K562 (cell line): ENCODE data around the gene YBEY. TPM values are rescaled to one million over a fixed set of nuclear protein-coding genes. Genes with fewer than 3 reads are reported as not detected.

ENCODE experiments used
- ATAC-seq: fragments of 200-7000 bp; cut with Tn5 transposase; 3 replicates; pipeline ENCODE4 v1.9.1; 2020; ENCODE audit warnings: moderate library complexity
- BruUV-seq: library from RNA; stranded (reverse); fragments of 400-500 nt; replicated peaks from 2 replicates; lab custom pipeline; 2021; lab: Mats Ljungman, UMichigan
- CTCF ChIA-PET: fragments of 300-600 bp; formaldehyde crosslinking; extraction: SDS; loops from one replicate; lab custom pipeline; 2021; ENCODE audit warnings: low intra/inter-chr PET ratio; lab: Yijun Ruan, JAX
- POLR2A ChIA-PET: fragments of 300-600, 350-650 bp; sonication (Branson Sonifier 250); formaldehyde crosslinking; extraction: SDS; loops from one replicate; lab custom pipeline; 2021; ENCODE audit warnings: antibody characterized with exemption, inconsistent platforms; lab: Yijun Ruan, JAX
- DNase-seq, 4 experiments: peaks; one replicate each; pipeline versions ENCODE4 v3.0.0 to v3.0.0-alpha.2; 2011 to 2018; ENCODE audit warnings: low spot score in 3 of 4, mixed read lengths in 3 of 4; ENCODE audit errors: extremely low read depth in 1 of 4
- FAIRE-seq: peaks from 2 replicates; lab custom pipeline; 2011; peaks lifted over from hg19 to GRCh38; lab: Jason Lieb, UNC
- H2AFZ ChIP-seq: 2 replicates; pipeline ENCODE4 v1.6.0; 2011; ENCODE audit warnings: low read depth, low read length, control low read depth, inconsistent platforms
- H3K27ac ChIP-seq: fragments of 200-600 bp; 3 replicates; pipeline ENCODE4 v1.8.0; 2011; ENCODE audit warnings: low read depth, mild to moderate bottlenecking, control low read depth, inconsistent platforms, low read length, moderate library complexity, mixed read lengths; ENCODE audit errors: extremely low read depth
- H3K27me3 ChIP-seq, 2 experiments: fragments of 300-600 bp in 1 of 2; 2 replicates in 1 of 2; 3 replicates in 1 of 2; pipeline versions ENCODE4 v1.6.0 to v1.8.0; 2011; ENCODE audit warnings: inconsistent platforms in 2 of 2, low read length in 2 of 2, mild to moderate bottlenecking in 1 of 2, mixed read lengths in 1 of 2, moderate library complexity in 1 of 2; ENCODE audit not compliant: control insufficient read depth in 2 of 2, insufficient read depth in 2 of 2
- H3K36me3 ChIP-seq: fragments of 300-600 bp; 3 replicates; pipeline ENCODE4 v1.8.0; 2011; ENCODE audit warnings: mild to moderate bottlenecking, low read length, inconsistent platforms; ENCODE audit not compliant: control insufficient read depth, insufficient read depth
- H3K4me1 ChIP-seq, 2 experiments: fragments of 200-600 bp in 1 of 2; replicated peaks in 1 of 2; 2 replicates in 1 of 2; 3 replicates in 1 of 2; pipeline versions ENCODE4 v1.5.1 to v1.8.0; 2011; ENCODE audit warnings: inconsistent platforms in 2 of 2, low read length in 2 of 2, mild to moderate bottlenecking in 1 of 2, mixed read lengths in 1 of 2, moderate library complexity in 1 of 2; ENCODE audit not compliant: control insufficient read depth in 2 of 2, insufficient read depth in 2 of 2
- H3K4me2 ChIP-seq: 2 replicates; pipeline ENCODE4 v1.6.1; 2011; ENCODE audit warnings: low read length, control low read depth, inconsistent platforms, mixed read lengths; ENCODE audit not compliant: insufficient read depth
- H3K4me3 ChIP-seq: fragments of 200-600 bp; sonication (generic), shearing (Covaris generic); 2 replicates; pipeline ENCODE4 v1.5.1; 2016; ENCODE audit warnings: control low read depth, inconsistent platforms
- H3K79me2 ChIP-seq: fragments of 200-600 bp; 3 replicates; pipeline ENCODE4 v1.8.0; 2011; ENCODE audit warnings: low read length, inconsistent platforms; ENCODE audit not compliant: control insufficient read depth, insufficient read depth
- H3K9ac ChIP-seq, 2 experiments: 2 replicates each; pipeline versions ENCODE4 v1.6.0 to v1.6.1; 2011; ENCODE audit warnings: low read depth in 2 of 2, low read length in 2 of 2, control low read depth in 1 of 2, inconsistent platforms in 1 of 2, mild to moderate bottlenecking in 1 of 2, mixed read lengths in 1 of 2; ENCODE audit not compliant: insufficient read depth in 1 of 2
- H3K9me1 ChIP-seq: one replicate; pipeline ENCODE4 v1.6.0; 2011; ENCODE audit warnings: inconsistent platforms, mild to moderate bottlenecking, low read length, moderate library complexity; ENCODE audit not compliant: control insufficient read depth, insufficient read depth
- H3K9me3 ChIP-seq: replicated peaks from 2 replicates; pipeline ENCODE4 v1.5.1; 2011; ENCODE audit warnings: low read depth, low read length, inconsistent platforms; ENCODE audit not compliant: control insufficient read depth, insufficient read depth
- H4K20me1 ChIP-seq: replicated peaks from 2 replicates; pipeline ENCODE4 v1.6.1; 2011; ENCODE audit warnings: low read length, inconsistent platforms, mixed read lengths; ENCODE audit not compliant: control insufficient read depth, insufficient read depth
- ARID1B ChIP-seq: fragments of 450-650 bp; IDR thresholded peaks from 2 replicates; pipeline ENCODE4 v1.6.1; 2016; ENCODE audit warnings: antibody characterized with exemption, mild to moderate bottlenecking, inconsistent platforms
- CEBPG ChIP-seq, 3 experiments: fragments of 200-800 bp in 1 of 3; sonication (Bioruptor generic) in 1 of 3; sonication (generic) in 1 of 3; formaldehyde crosslinking in 1 of 3; IDR thresholded peaks in 2 of 3; conservative IDR thresholded peaks in 1 of 3; 2 replicates each; pipeline versions ENCODE4 v1.6.1 to v1.8.0; 2016 to 2022; ENCODE audit warnings: missing compliant biosample characterization in 2 of 3, missing genetic modification characterization in 2 of 3, mild to moderate bottlenecking in 1 of 3, missing genetic modification reagents in 1 of 3
- HDAC2 ChIP-seq: fragments of 450-650 bp; IDR thresholded peaks from 2 replicates; pipeline ENCODE4 v1.6.1; 2016; ENCODE audit warnings: mild to moderate bottlenecking
- MEIS2 ChIP-seq: fragments of 450-650 bp; IDR thresholded peaks from 2 replicates; pipeline ENCODE4 v1.6.1; 2014; ENCODE audit warnings: mild to moderate bottlenecking; ENCODE audit not compliant: partially characterized antibody
- MTA2 ChIP-seq: fragments of 450-650 bp; IDR thresholded peaks from 2 replicates; pipeline ENCODE4 v1.6.1; 2016; ENCODE audit warnings: low read depth
- NFE2 ChIP-seq: IDR thresholded peaks from 2 replicates; pipeline ENCODE4 v1.6.1; 2014; ENCODE audit warnings: antibody characterized with exemption, low read depth
- NFIC ChIP-seq: fragments of 450-650 bp; IDR thresholded peaks from 2 replicates; pipeline ENCODE4 v1.6.1; 2017; ENCODE audit warnings: mild to moderate bottlenecking, inconsistent platforms
- RBM34 ChIP-seq: fragments of 200-400 bp; formaldehyde crosslinking; IDR thresholded peaks from 2 replicates; pipeline ENCODE4 v1.6.1; 2018; ENCODE audit warnings: low read length, borderline replicate concordance; ENCODE audit not compliant: insufficient read depth
- SIRT6 ChIP-seq: IDR thresholded peaks from one replicate; pipeline ENCODE4 v1.6.1; 2012; ENCODE audit warnings: low read depth, mild to moderate bottlenecking, control low read depth, inconsistent platforms, low read length, moderate library complexity
- TAF7 ChIP-seq: fragments of 450-650 bp; IDR thresholded peaks from 2 replicates; pipeline ENCODE4 v1.6.1; 2016; ENCODE audit warnings: missing genetic modification characterization, missing compliant biosample characterization
- WGBS: fragments of 100-300 bp; shearing (Covaris generic); methylation state at CpG from one replicate; pipeline ENCODE4 v1.1.6; 2016; ENCODE audit warnings: low coverage, mixed read lengths; ENCODE audit not compliant: insufficient coverage; ENCODE audit errors: missing lambda C conversion rate; 5-methylcytosine and 5-hydroxymethylcytosine counted together
- in situ Hi-C: fragments of 300-500 bp; cut with MboI; formaldehyde crosslinking; loops from 4 replicates; pipeline ENCODE4 v1.15.0; 2018; ENCODE audit warnings: inconsistent platforms, mixed read lengths
- intact Hi-C: fragments of 100-400 bp; cut with micrococcal nuclease; formaldehyde crosslinking; loops from 2 replicates; pipeline ENCODE4 v1.14.2; 2022
- polyA plus RNA-seq, 8 experiments: library from polyadenylated mRNA; depleted of rRNA in 4 of 8; stranded (reverse) in 5 of 8; unstranded in 3 of 8; fragments of >200 nt; fragmentation: Nextera tagmentation in 2 of 8; fragmentation: Illumina TruSeq in 1 of 8; extraction: Ambion mirVana in 2 of 8; extraction: Trizol in 1 of 8; gene quantifications; 2 replicates each; pipeline versions ENCODE4 v1.2.1 to v1.2.3, GENCODE V29; 2011 to 2014; ENCODE audit warnings: inconsistent platforms in 1 of 8, missing spikeins in 1 of 8
- total RNA-seq, 7 experiments: library from RNA; depleted of rRNA in 6 of 7; stranded (reverse); fragments of >200 nt in 6 of 7; fragmentation: Illumina TruSeq in 2 of 7; extraction: Trizol in 2 of 7; gene quantifications; 2 replicates each; pipeline versions ENCODE4 v1.2.1 to v1.2.3, GENCODE V29; 2011 to 2021; ENCODE audit warnings: low replicate concordance in 1 of 7
- TF ChIP-seq, protein P1 (sequence below): fragments of 450-650 bp; IDR thresholded peaks from 2 replicates; pipeline ENCODE4 v1.6.1; 2016; ENCODE audit warnings: low read depth

Gene YBEY
- total and polyA plus RNA-seq, 9 of the 15 experiments (the other 6 are each of a cell fraction or from before 2014, with no cell fraction given) = 6.4 to 28.0 (median 12.4) TPM

DNA sequence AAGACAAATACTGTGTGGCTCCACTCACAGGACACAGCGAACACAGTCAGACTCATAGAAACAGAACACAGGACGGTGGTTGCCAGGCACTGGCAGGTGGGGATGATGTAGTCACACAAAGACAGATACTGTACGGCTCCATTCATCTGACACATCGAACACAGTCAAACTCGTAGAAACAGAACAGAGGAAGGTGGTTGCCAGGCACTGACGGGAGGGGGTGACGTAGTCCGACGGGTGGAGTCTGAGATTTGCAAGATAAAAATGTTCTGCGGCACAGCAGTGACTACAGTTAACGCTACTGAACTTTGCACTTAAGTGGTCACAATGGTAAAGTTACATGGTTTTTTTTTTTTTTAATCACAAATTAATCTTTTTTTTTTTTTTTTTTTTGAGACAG lies 18.8 kb downstream of the YBEY start (continued):
- TF ChIP-seq, protein P1, sequence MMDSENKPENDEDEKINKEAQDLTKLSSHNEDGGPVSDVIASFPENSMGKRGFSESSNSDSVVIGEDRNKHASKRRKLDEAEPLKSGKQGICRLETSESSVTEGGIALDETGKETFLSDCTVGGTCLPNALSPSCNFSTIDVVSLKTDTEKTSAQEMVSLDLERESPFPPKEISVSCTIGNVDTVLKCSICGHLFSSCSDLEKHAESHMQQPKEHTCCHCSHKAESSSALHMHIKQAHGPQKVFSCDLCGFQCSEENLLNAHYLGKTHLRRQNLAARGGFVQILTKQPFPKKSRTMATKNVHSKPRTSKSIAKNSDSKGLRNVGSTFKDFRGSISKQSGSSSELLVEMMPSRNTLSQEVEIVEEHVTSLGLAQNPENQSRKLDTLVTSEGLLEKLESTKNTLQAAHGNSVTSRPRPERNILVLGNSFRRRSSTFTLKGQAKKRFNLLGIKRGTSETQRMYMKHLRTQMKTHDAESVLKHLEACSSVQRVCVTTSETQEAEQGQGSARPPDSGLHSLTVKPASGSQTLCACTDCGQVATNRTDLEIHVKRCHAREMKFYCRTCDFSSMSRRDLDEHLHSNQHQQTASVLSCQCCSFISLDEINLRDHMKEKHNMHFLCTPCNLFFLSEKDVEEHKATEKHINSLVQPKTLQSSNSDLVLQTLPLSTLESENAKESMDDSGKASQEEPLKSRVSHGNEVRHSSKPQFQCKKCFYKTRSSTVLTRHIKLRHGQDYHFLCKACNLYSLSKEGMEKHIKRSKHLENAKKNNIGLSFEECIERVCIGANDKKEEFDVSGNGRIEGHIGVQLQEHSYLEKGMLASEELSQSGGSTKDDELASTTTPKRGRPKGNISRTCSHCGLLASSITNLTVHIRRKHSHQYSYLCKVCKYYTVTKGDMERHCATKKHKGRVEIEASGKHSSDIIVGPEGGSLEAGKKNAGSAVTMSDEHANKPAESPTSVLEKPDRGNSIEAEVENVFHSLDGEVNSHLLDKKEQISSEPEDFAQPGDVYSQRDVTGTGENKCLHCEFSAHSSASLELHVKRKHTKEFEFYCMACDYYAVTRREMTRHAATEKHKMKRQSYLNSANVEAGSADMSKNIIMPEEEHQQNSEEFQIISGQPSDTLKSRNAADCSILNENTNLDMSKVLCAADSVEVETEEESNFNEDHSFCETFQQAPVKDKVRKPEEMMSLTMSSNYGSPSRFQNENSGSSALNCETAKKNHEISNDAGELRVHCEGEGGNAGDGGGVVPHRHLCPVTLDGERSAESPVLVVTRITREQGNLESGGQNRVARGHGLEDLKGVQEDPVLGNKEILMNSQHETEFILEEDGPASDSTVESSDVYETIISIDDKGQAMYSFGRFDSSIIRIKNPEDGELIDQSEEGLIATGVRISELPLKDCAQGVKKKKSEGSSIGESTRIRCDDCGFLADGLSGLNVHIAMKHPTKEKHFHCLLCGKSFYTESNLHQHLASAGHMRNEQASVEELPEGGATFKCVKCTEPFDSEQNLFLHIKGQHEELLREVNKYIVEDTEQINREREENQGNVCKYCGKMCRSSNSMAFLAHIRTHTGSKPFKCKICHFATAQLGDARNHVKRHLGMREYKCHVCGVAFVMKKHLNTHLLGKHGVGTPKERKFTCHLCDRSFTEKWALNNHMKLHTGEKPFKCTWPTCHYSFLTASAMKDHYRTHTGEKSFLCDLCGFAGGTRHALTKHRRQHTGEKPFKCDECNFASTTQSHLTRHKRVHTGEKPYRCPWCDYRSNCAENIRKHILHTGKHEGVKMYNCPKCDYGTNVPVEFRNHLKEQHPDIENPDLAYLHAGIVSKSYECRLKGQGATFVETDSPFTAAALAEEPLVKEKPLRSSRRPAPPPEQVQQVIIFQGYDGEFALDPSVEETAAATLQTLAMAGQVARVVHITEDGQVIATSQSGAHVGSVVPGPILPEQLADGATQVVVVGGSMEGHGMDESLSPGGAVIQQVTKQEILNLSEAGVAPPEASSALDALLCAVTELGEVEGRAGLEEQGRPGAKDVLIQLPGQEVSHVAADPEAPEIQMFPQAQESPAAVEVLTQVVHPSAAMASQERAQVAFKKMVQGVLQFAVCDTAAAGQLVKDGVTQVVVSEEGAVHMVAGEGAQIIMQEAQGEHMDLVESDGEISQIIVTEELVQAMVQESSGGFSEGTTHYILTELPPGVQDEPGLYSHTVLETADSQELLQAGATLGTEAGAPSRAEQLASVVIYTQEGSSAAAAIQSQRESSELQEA = no peak
- TF ChIP-seq TAF7 = no peak
- TF ChIP-seq, all 486 proteins: peak for 21

DNA sequence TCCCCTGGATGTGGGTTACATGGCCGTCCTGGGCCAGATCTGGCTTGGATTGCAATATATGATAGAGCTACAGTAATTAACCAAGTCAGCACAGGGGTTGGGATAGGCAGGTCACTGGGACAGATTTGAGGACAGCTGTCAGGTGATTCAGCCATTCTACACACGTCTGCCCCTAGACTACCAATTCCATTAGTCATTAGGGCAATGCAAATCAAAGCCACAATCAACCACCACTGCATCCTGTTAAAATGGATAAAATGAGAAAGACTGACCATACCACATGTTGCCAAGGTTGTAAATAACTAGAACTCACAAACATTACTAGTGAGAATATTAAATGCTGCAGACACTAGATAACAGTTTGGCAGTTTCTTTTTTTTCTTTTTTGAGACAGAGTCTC lies 21.5 kb downstream of the YBEY start:
- Histone ChIP-seq H3K27me3 (no peaks in the 10 kb centered on the region), H3K4me2 (no peak overlapping the region), H3K4me1 (0 out of 5 replicates have a peak, but pooled peaks cover 0 to 3% of the 10 kb centered on the region in 2 experiments), H3K4me3 (no peak overlapping the region), H4K20me1 (no peaks in the 10 kb centered on the region), H3K27ac (no peak overlapping the region), H2AFZ (no peak overlapping the region), H3K9me1 (no peaks in the 10 kb centered on the region), H3K79me2 (no peaks in the 10 kb centered on the region), H3K36me3 (peaks cover 56% of the 10 kb centered on the region), H3K9me3 (no peaks in the 10 kb centered on the region), H3K9ac (no peak overlapping the region)
- POLR2A ChIA-PET = interaction anchor here (0.7 to 1.5 kb wide), 2 partner anchors 16 to 183 kb away, joined by 3 to 5 read pairs; partner anchors contain the start of gene C21orf58
- BruUV-seq = no TSS peak
- WGBS = 33% methylated on average over 2 of the region's 2 CpGs
- no peak for ATAC-seq
- intact Hi-C loops (no loop called here), in situ Hi-C loops (no loop called here)
- no peak for FAIRE-seq
- no peak for DNase-seq
- CTCF ChIA-PET = no interaction called here
- no peak for TF ChIP-seq CEBPG (CRISPR knock-in tag; IDR thresholded peaks at IDR 0.05)
- no peak for TF ChIP-seq CEBPG (tag; conservative IDR thresholded peaks at IDR 0.05 in 1 of 2, IDR thresholded peaks at IDR 0.05 in 1 of 2)
- peak; percentile 50; the same call in 1 of the 2 replicates for TF ChIP-seq MTA2
- TF ChIP-seq ARID1B = peak; percentile 50; the same call in 1 of the 2 replicates
- no peak for TF ChIP-seq SIRT6
- peak; percentile 32; the same call in 1 of the 2 replicates for TF ChIP-seq NFIC
- TF ChIP-seq HDAC2 = 0 out of 2 replicates have a peak, but pooled peaks have one; percentile 22
- TF ChIP-seq RBM34 = no peak
- peak; percentile 44; the same call in 1 of the 2 replicates for TF ChIP-seq NFE2
- TF ChIP-seq MEIS2 = peak; percentile 41
